NCI-H1930 (cell line): ENCODE measurements around the gene ARHGAP18.

Experiments
- DNase-seq, 2 experiments: peaks; one replicate each; lab custom pipeline; 2025; lab: John Stamatoyannopoulos, UW

ARHGAP18 gene

GRCh38 chr6:129615020-129615419 is 95.0 kb downstream of the ARHGAP18 start:
- no peak for DNase-seq

GRCh38 chr6:129614464-129614863 is 95.5 kb downstream of the ARHGAP18 start:
- DNase-seq: no peak

- no peak for DNase-seq
These were observed 97.5 kb downstream of the ARHGAP18 start for GRCh38 chr6:129612440-129612839.

GRCh38 chr6:129609635-129610034 is 100.3 kb downstream of the ARHGAP18 start:
- no peak for DNase-seq

- no peak for DNase-seq
These were observed 101.0 kb downstream of the ARHGAP18 start for GRCh38 chr6:129608886-129609537.

GRCh38 chr6:129607581-129608186 is 102.3 kb downstream of the ARHGAP18 start:
- peak; percentile 43 to 47 for DNase-seq

- DNase-seq: no peak
These were observed 103.3 kb downstream of the ARHGAP18 start for GRCh38 chr6:129606664-129607063.

- DNase-seq: no peak
These were observed 104.0 kb downstream of the ARHGAP18 start for GRCh38 chr6:129605967-129606366.

GRCh38 chr6:129605095-129605494 is 104.9 kb downstream of the ARHGAP18 start:
- no peak for DNase-seq

GRCh38 chr6:129604321-129604720 is 105.7 kb downstream of the ARHGAP18 start:
- no peak for DNase-seq

GRCh38 chr6:129603741-129604140 is 106.2 kb downstream of the ARHGAP18 start:
- no peak for DNase-seq

GRCh38 chr6:129601323-129601722 is 108.7 kb downstream of the ARHGAP18 start:
- DNase-seq: no peak

GRCh38 chr6:129599467-129599866 is 110.5 kb downstream of the ARHGAP18 start:
- DNase-seq: peak in 1 of 2 experiments; percentile 51

- DNase-seq: peak; percentile 64 to 65
These were observed 111.5 kb downstream of the ARHGAP18 start for GRCh38 chr6:129598244-129599187.

GRCh38 chr6:129597023-129597713 is 112.8 kb downstream of the ARHGAP18 start:
- no peak for DNase-seq

- no peak for DNase-seq
These were observed 113.5 kb downstream of the ARHGAP18 start for GRCh38 chr6:129596522-129596921.

- no peak for DNase-seq
These were observed 116.8 kb downstream of the ARHGAP18 start for GRCh38 chr6:129593233-129593564.

- DNase-seq: no peak
These were observed 117.3 kb downstream of the ARHGAP18 start for GRCh38 chr6:129592516-129593232.

GRCh38 chr6:129590408-129591022 is 119.5 kb downstream of the ARHGAP18 start:
- no peak for DNase-seq

- DNase-seq: no peak
These were observed 123.2 kb downstream of the ARHGAP18 start for GRCh38 chr6:129586815-129587214.

- peak in 1 of 2 experiments; percentile 9 for DNase-seq
These were observed 126.1 kb downstream of the ARHGAP18 start for GRCh38 chr6:129583866-129584265.
